Mesendoderm (in vitro differentiated cells): ENCODE results near the gene FAM120C.

ENCODE experiments used
- DNase-seq: peaks from one replicate; pipeline ENCODE4 v3.0.0; 2013
- H2AK5ac ChIP-seq: 2 replicates; pipeline ENCODE4 v1.6.1; 2013; ENCODE audit warnings: low read length, inconsistent platforms
- H2BK120ac ChIP-seq: 2 replicates; pipeline ENCODE4 v1.6.1; 2013; ENCODE audit warnings: low read depth, mild to moderate bottlenecking, low read length, moderate library complexity, mixed read lengths
- H2BK15ac ChIP-seq: replicated peaks from 2 replicates; pipeline ENCODE4 v1.6.1; 2013; ENCODE audit warnings: low read depth, mild to moderate bottlenecking, moderate library complexity
- H2BK5ac ChIP-seq: 2 replicates; pipeline ENCODE4 v1.6.1; 2013; ENCODE audit warnings: low read length, inconsistent platforms
- H3K18ac ChIP-seq: 2 replicates; pipeline ENCODE4 v1.6.1; 2013; ENCODE audit warnings: mild to moderate bottlenecking, low read length, mixed read lengths
- H3K23ac ChIP-seq: one replicate; pipeline ENCODE4 v1.6.1; 2013; ENCODE audit warnings: low read length
- H3K27ac ChIP-seq: 2 replicates; pipeline ENCODE4 v1.5.1; 2013; ENCODE audit warnings: low read depth, mild to moderate bottlenecking, inconsistent platforms, low read length, moderate library complexity
- H3K27me3 ChIP-seq: 2 replicates; pipeline ENCODE4 v1.6.1; 2013; ENCODE audit warnings: low read length, control low read depth, mild to moderate bottlenecking, inconsistent platforms; ENCODE audit not compliant: insufficient read depth, poor library complexity
- H3K36me3 ChIP-seq: 2 replicates; pipeline ENCODE4 v1.6.1; 2013; ENCODE audit warnings: low read length, inconsistent platforms; ENCODE audit not compliant: control insufficient read depth, insufficient read depth
- H3K4ac ChIP-seq: one replicate; pipeline ENCODE4 v1.6.1; 2013; ENCODE audit warnings: low read depth, mild to moderate bottlenecking, low read length, moderate library complexity
- H3K4me1 ChIP-seq: 2 replicates; pipeline ENCODE4 v1.6.1; 2013; ENCODE audit warnings: low read depth, low read length, inconsistent platforms; ENCODE audit not compliant: control insufficient read depth
- H3K4me2 ChIP-seq: 2 replicates; pipeline ENCODE4 v1.6.1; 2013; ENCODE audit warnings: low read length
- H3K4me3 ChIP-seq: 2 replicates; pipeline ENCODE4 v1.5.1; 2013; ENCODE audit warnings: mild to moderate bottlenecking, low read length
- H3K56ac ChIP-seq: one replicate; pipeline ENCODE4 v1.6.1; 2013; ENCODE audit warnings: low read length
- H3K79me1 ChIP-seq: 2 replicates; pipeline ENCODE4 v1.6.1; 2013; ENCODE audit warnings: low read length, inconsistent platforms
- H3K79me2 ChIP-seq: 2 replicates; pipeline ENCODE4 v1.6.1; 2013; ENCODE audit warnings: mild to moderate bottlenecking, low read length; ENCODE audit not compliant: control insufficient read depth, insufficient read depth
- H3K9ac ChIP-seq: 2 replicates; pipeline ENCODE4 v1.6.1; 2013; ENCODE audit warnings: low read length, inconsistent platforms
- H4K5ac ChIP-seq: one replicate; pipeline ENCODE4 v1.6.1; 2013; ENCODE audit warnings: low read length
- H4K8ac ChIP-seq: one replicate; pipeline ENCODE4 v1.6.1; 2013; ENCODE audit warnings: low read depth, mild to moderate bottlenecking, control low read depth, low read length, moderate library complexity
- WGBS: extraction: QIAGEN DNeasy Blood & Tissue Kit; methylation state at CpG from one replicate; pipeline ENCODE4 v1.1.7; 2013; ENCODE audit warnings: low lambda C conversion rate, missing lambda C conversion rate; ENCODE audit not compliant: insufficient coverage; ENCODE audit errors: extremely low coverage; 5-methylcytosine and 5-hydroxymethylcytosine counted together

Gene FAM120C

DNA sequence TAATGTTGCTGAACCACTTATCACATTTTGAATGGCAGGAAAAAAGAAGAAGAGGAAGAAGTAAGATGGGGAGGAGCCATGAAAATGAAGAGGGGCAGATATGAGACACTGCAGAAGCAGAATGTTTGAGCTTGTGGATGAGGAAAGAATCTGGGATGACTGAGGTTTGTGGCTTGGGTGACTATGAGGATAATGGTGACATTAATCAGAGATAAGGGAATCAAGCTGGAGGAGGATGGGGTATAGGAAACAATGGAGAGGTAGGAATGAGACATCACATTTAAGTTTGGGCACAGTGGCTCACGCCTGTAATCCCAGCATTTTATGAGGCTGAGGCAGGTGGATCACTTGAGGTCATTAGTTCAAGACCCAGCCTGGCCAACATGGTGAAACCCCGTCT, 119.7 kb downstream of the FAM120C start:
- Histone ChIP-seq H2BK15ac (no peak overlapping the region), H3K56ac (no peak overlapping the region), H3K27ac (no peak overlapping the region), H2BK120ac (no peak overlapping the region), H3K27me3 (no peaks in the 10 kb centered on the region), H3K4me2 (no peak overlapping the region), H3K18ac (no peak overlapping the region), H4K8ac (no peak overlapping the region), H3K79me1 (no peaks in the 10 kb centered on the region), H3K9ac (no peak overlapping the region), H2AK5ac (no peak overlapping the region), H3K23ac (no peak overlapping the region), H3K4me3 (no peak overlapping the region), H4K5ac (no peak overlapping the region), H2BK5ac (no peak overlapping the region), H3K79me2 (no peaks in the 10 kb centered on the region), H3K4me1 (no peaks in the 10 kb centered on the region), H3K4ac (no peak overlapping the region), H3K36me3 (no peaks in the 10 kb centered on the region)
- no CpG with 5 or more reads among the region's 2 CpGs for WGBS
- no peak for DNase-seq

DNA sequence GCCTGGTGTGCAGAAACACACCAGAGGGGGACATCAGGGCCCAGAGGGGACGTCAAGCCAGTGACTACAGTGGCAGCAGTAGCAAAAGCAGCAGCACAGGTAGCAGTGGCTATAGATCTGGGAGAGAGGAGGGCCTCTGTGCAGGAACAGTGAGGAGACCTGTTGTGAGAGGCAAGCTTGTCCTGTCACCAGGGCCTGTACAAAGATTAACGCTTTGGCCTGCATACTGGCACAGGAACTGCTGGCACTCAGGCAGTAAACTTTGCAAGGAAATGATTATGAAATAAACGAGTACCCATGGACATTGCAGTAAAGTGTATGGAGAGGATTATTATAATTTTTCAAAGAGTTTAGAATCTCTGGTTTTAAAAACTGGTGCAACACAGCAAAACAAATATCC, 133.3 kb downstream of the FAM120C start:
- no peaks in the 10 kb centered on the region for H3K27me3 ChIP-seq
- H4K8ac ChIP-seq, result no peak overlapping the region
- no peaks in the 10 kb centered on the region for H3K79me2 ChIP-seq
- H2BK120ac ChIP-seq, result no peak overlapping the region
- no peak overlapping the region for H3K4me3 ChIP-seq
- H3K4me1 ChIP-seq, result no peaks in the 10 kb centered on the region
- H3K23ac ChIP-seq, result no peak overlapping the region
- H4K5ac ChIP-seq, result no peak overlapping the region
- no peak overlapping the region for H3K56ac ChIP-seq
- no peak for DNase-seq
- no peak overlapping the region for H2BK15ac ChIP-seq
- H3K18ac ChIP-seq, result no peak overlapping the region
- H3K4ac ChIP-seq, result no peak overlapping the region
- H2BK5ac ChIP-seq, result no peak overlapping the region
- no peak overlapping the region for H3K9ac ChIP-seq
- no peak overlapping the region for H3K27ac ChIP-seq
- no peaks in the 10 kb centered on the region for H3K79me1 ChIP-seq
- WGBS, result no CpG with 5 or more reads among the region's 3 CpGs
- H3K4me2 ChIP-seq, result no peak overlapping the region
- H2AK5ac ChIP-seq, result no peak overlapping the region
- H3K36me3 ChIP-seq, result no peaks in the 10 kb centered on the region

DNA sequence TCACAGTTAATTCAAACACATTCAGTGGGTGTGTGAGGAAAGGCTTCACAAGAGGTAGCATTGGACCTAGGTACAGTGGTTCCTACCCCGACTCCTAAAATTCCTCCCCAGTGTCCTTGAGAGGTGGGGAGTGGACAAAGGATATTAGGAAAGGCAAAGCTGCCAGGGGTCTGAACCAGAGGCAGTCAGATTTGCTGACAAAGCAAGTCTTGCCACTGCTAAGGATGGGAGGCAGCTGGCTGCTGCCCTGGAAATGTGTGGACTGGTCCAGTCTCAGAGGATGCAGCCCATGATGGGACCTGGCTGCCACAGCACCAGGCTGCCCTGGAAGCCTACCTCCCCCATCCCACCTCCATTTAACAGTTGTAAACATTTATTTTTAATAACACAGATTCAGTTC, 134.6 kb downstream of the FAM120C start:
- Histone ChIP-seq H3K18ac (no peak overlapping the region), H3K9ac (no peak overlapping the region), H3K27me3 (no peaks in the 10 kb centered on the region), H3K79me2 (no peaks in the 10 kb centered on the region), H2BK120ac (no peak overlapping the region), H3K79me1 (no peaks in the 10 kb centered on the region), H3K27ac (no peak overlapping the region), H2BK15ac (no peak overlapping the region), H2AK5ac (no peak overlapping the region), H3K56ac (no peak overlapping the region), H4K5ac (no peak overlapping the region), H3K36me3 (no peaks in the 10 kb centered on the region), H4K8ac (no peak overlapping the region), H2BK5ac (no peak overlapping the region), H3K23ac (no peak overlapping the region), H3K4me1 (no peaks in the 10 kb centered on the region), H3K4me3 (no peak overlapping the region), H3K4ac (no peak overlapping the region), H3K4me2 (no peak overlapping the region)
- DNase-seq, result no peak
- WGBS, result no CpG with 5 or more reads among the region's 1 CpG

DNA sequence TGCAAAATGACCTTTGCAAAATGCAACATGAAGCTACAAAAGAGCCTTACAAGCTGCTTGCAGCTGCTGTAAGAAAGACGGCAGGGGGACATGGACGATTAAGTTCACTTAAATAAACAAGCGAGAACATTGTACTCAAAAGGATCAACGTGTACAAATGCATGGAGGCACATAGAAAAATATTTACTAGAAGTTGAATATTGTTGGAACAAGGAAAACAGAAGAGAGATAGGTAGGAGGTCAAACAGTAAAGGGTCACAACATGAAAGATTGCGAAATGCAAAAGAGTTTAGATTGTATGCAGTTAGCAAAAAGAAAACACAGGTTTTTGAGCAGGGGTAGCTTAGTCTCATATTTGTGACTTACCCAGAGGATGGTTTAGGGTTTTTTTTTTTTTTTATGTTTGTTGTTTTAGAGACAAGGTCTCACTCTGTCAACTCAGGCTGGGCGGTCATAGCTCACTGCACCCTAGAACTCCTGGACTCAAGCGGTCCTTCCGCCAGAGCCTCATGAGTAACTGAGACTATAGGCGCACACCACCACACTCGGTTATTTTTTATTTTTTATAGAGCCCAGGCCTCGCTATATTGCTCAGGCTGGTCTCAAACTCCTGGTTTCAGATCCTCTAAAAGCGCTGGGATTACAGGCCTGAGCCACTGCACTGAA, 137.4 kb downstream of the FAM120C start:
- H4K8ac ChIP-seq, result peak overlapping the region; percentile 28
- no peak for DNase-seq
- WGBS, result no CpG with 5 or more reads among the region's 12 CpGs

DNA sequence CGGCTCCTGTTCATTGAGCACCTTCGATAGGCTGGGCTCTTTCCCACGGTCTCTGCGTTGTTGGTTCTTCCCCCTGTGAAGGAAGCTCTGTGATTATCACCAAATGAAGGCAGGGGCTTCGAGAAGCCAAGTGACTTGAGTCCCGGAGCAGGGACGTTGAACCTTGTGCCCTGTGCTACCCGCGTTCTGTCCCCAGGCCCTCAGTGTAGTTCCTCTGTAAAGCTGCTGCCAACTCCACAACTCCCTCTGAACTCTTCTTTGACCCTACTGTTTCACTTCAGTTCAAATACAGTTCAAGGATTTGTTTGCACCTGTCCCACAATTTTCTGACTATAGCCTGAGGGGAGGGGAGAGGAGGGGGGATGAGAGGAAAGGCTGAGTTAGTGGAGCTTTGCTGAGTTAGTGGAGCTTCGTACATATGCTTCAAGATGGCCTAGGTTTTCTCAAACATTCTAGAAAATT, 138.1 kb downstream of the FAM120C start:
- H3K9ac ChIP-seq, result peak overlapping the region; percentile 79

More for the DNA sequence above, 137.4 kb downstream of the FAM120C start:
- Histone ChIP-seq H3K4me1 (no peaks in the 10 kb centered on the region), H3K79me2 (no peaks in the 10 kb centered on the region), H2BK5ac (no peak overlapping the region), H3K9ac (peak overlapping the region; percentile 24), H4K5ac (no peak overlapping the region), H3K23ac (no peak overlapping the region), H2AK5ac (no peak overlapping the region), H3K4me3 (no peak overlapping the region), H3K4me2 (no peak overlapping the region), H2BK120ac (no peak overlapping the region), H3K36me3 (no peaks in the 10 kb centered on the region), H3K18ac (no peak overlapping the region), H3K79me1 (no peaks in the 10 kb centered on the region), H3K27ac (no peak overlapping the region), H3K4ac (no peak overlapping the region), H3K27me3 (no peaks in the 10 kb centered on the region), H3K56ac (peak overlapping the region; percentile 56), H2BK15ac (no peak overlapping the region)

More for the DNA sequence above, 138.1 kb downstream of the FAM120C start:
- Histone ChIP-seq H3K4me3 (peak overlapping the region; percentile 24), H3K4me2 (peak overlapping the region; percentile 57), H3K4ac (no peak overlapping the region), H4K8ac (no peak overlapping the region), H2BK15ac (no peak overlapping the region), H3K18ac (peak overlapping the region; percentile 47), H2BK120ac (no peak overlapping the region), H3K4me1 (no peaks in the 10 kb centered on the region), H2AK5ac (no peak overlapping the region), H3K79me2 (no peaks in the 10 kb centered on the region), H3K56ac (peak overlapping the region; percentile 88), H3K36me3 (no peaks in the 10 kb centered on the region), H2BK5ac (no peak overlapping the region), H3K27me3 (no peaks in the 10 kb centered on the region), H3K27ac (peak overlapping the region; percentile 90), H3K23ac (no peak overlapping the region), H3K79me1 (no peaks in the 10 kb centered on the region), H4K5ac (no peak overlapping the region)
- no CpG with 5 or more reads among the region's 10 CpGs for whole genome bisulfite sequencing
- DNase-seq, result no peak
